Measurements from ENCODE around the gene STPG1. TPM values are rescaled to one million over a fixed set of nuclear protein-coding genes. Genes with fewer than 3 reads are reported as not detected.
A peak's percentile ranks its signal among the peaks of the same experiment; 100 is the strongest.

The STPG1 gene
- total RNA-seq, 1 donor from 2014 or later = 4.9 TPM

- no peaks in the 10 kb centered on the region for H3K36me3 Mint-ChIP-seq (ENCODE audit: low read depth)
- no peaks in the 10 kb centered on the region for H3K4me1 Mint-ChIP-seq (ENCODE audit: low read depth)
- DNase-seq (ENCODE audit: low spot score) = no peak
- intact Hi-C loops (cut with micrococcal nuclease) = no loop called here
- no peak overlapping the region for H3K27ac Mint-ChIP-seq
- H3K27me3 Mint-ChIP-seq (ENCODE audit: low read depth) = peaks cover 37% of the 10 kb centered on the region
- no peaks in the 10 kb centered on the region for H3K9me3 Mint-ChIP-seq
- H3K4me3 Mint-ChIP-seq (ENCODE audit: low read depth) = no peak overlapping the region
Measured at GRCh38 chr1:24337455-24337854, 76.1 kb downstream of the STPG1 start.

- H3K27me3 Mint-ChIP-seq (ENCODE audit: low read depth) = peaks cover 47% of the 10 kb centered on the region
- no peaks in the 10 kb centered on the region for H3K4me1 Mint-ChIP-seq (ENCODE audit: low read depth)
- DNase-seq (ENCODE audit: low spot score) = no peak
- no peak overlapping the region for H3K4me3 Mint-ChIP-seq (ENCODE audit: low read depth)
- intact Hi-C loops (cut with micrococcal nuclease) = no loop called here
- no peaks in the 10 kb centered on the region for H3K9me3 Mint-ChIP-seq
- no peak overlapping the region for H3K27ac Mint-ChIP-seq
- no peaks in the 10 kb centered on the region for H3K36me3 Mint-ChIP-seq (ENCODE audit: low read depth)
Measured at GRCh38 chr1:24336075-24336474, 77.5 kb downstream of the STPG1 start.

GRCh38 chr1:24331961-24332673 is 81.5 kb downstream of the STPG1 start:
- Mint-ChIP-seq H3K36me3 (ENCODE audit: low read depth) (no peaks in the 10 kb centered on the region), H3K4me3 (ENCODE audit: low read depth) (no peak overlapping the region), H3K27me3 (ENCODE audit: low read depth) (peaks cover 69% of the 10 kb centered on the region), H3K4me1 (ENCODE audit: low read depth) (no peaks in the 10 kb centered on the region), H3K9me3 (no peaks in the 10 kb centered on the region), H3K27ac (no peak overlapping the region)
- no peak for DNase-seq (ENCODE audit: low spot score)
- intact Hi-C loops (cut with micrococcal nuclease) = no loop called here

- H3K27me3 Mint-ChIP-seq (ENCODE audit: low read depth) = peaks cover 86% of the 10 kb centered on the region
- no peaks in the 10 kb centered on the region for H3K36me3 Mint-ChIP-seq (ENCODE audit: low read depth)
- no peaks in the 10 kb centered on the region for H3K4me1 Mint-ChIP-seq (ENCODE audit: low read depth)
- intact Hi-C loops (cut with micrococcal nuclease) = no loop called here
- no peaks in the 10 kb centered on the region for H3K9me3 Mint-ChIP-seq
- no peak for DNase-seq (ENCODE audit: low spot score)
- H3K27ac Mint-ChIP-seq = no peak overlapping the region
- H3K4me3 Mint-ChIP-seq (ENCODE audit: low read depth) = no peak overlapping the region
Measured at GRCh38 chr1:24329797-24330543, 83.6 kb downstream of the STPG1 start.

GRCh38 chr1:24329331-24329730 is 84.3 kb downstream of the STPG1 start:
- intact Hi-C loops (cut with micrococcal nuclease) = no loop called here
- H3K9me3 Mint-ChIP-seq = no peaks in the 10 kb centered on the region
- H3K4me1 Mint-ChIP-seq (ENCODE audit: low read depth) = no peaks in the 10 kb centered on the region
- peaks cover 88% of the 10 kb centered on the region for H3K27me3 Mint-ChIP-seq (ENCODE audit: low read depth)
- DNase-seq (ENCODE audit: low spot score) = no peak
- no peak overlapping the region for H3K27ac Mint-ChIP-seq
- H3K36me3 Mint-ChIP-seq (ENCODE audit: low read depth) = no peaks in the 10 kb centered on the region
- no peak overlapping the region for H3K4me3 Mint-ChIP-seq (ENCODE audit: low read depth)

- Mint-ChIP-seq H3K4me1 (ENCODE audit: low read depth) (peaks cover under 1% of the 10 kb centered on the region), H3K36me3 (ENCODE audit: low read depth) (no peaks in the 10 kb centered on the region), H3K4me3 (ENCODE audit: low read depth) (no peak overlapping the region), H3K27me3 (ENCODE audit: low read depth) (peaks cover 86% of the 10 kb centered on the region), H3K9me3 (no peaks in the 10 kb centered on the region), H3K27ac (no peak overlapping the region)
- no peak for DNase-seq (ENCODE audit: low spot score)
- intact Hi-C loops (cut with micrococcal nuclease) = no loop called here
Measured at GRCh38 chr1:24327891-24328290, 85.7 kb downstream of the STPG1 start.

- Mint-ChIP-seq H3K36me3 (ENCODE audit: low read depth) (no peaks in the 10 kb centered on the region), H3K27ac (no peak overlapping the region), H3K27me3 (ENCODE audit: low read depth) (peaks cover 86% of the 10 kb centered on the region), H3K4me3 (ENCODE audit: low read depth) (no peak overlapping the region), H3K9me3 (no peaks in the 10 kb centered on the region), H3K4me1 (ENCODE audit: low read depth) (peaks cover 3% of the 10 kb centered on the region)
- no peak for DNase-seq (ENCODE audit: low spot score)
- intact Hi-C loops (cut with micrococcal nuclease) = no loop called here
Measured at GRCh38 chr1:24327486-24327885, 86.1 kb downstream of the STPG1 start.

GRCh38 chr1:24325587-24326449 is 87.8 kb downstream of the STPG1 start:
- intact Hi-C loops (cut with micrococcal nuclease) = no loop called here
- DNase-seq (ENCODE audit: low spot score) = no peak
- Mint-ChIP-seq H3K27me3 (ENCODE audit: low read depth) (peaks cover 81% of the 10 kb centered on the region), H3K27ac (no peak overlapping the region), H3K36me3 (ENCODE audit: low read depth) (no peaks in the 10 kb centered on the region), H3K9me3 (no peaks in the 10 kb centered on the region), H3K4me3 (ENCODE audit: low read depth) (no peak overlapping the region), H3K4me1 (ENCODE audit: low read depth) (peaks cover 13% of the 10 kb centered on the region)

- no peak overlapping the region for H3K4me3 Mint-ChIP-seq (ENCODE audit: low read depth)
- peaks cover 21% of the 10 kb centered on the region for H3K4me1 Mint-ChIP-seq (ENCODE audit: low read depth)
- no peaks in the 10 kb centered on the region for H3K9me3 Mint-ChIP-seq
- DNase-seq (ENCODE audit: low spot score) = no peak
- H3K27ac Mint-ChIP-seq = no peak overlapping the region
- peaks cover 83% of the 10 kb centered on the region for H3K27me3 Mint-ChIP-seq (ENCODE audit: low read depth)
- no peaks in the 10 kb centered on the region for H3K36me3 Mint-ChIP-seq (ENCODE audit: low read depth)
- intact Hi-C loops (cut with micrococcal nuclease) = loop anchor here (5.0 kb wide), 1 partner anchor 123 kb away; no protein-coding TSS in a partner anchor
Measured at GRCh38 chr1:24324903-24325302, 88.7 kb downstream of the STPG1 start.

GRCh38 chr1:24323281-24323680 is 90.3 kb downstream of the STPG1 start:
- H3K36me3 Mint-ChIP-seq (ENCODE audit: low read depth) = no peaks in the 10 kb centered on the region
- H3K27ac Mint-ChIP-seq = no peak overlapping the region
- H3K4me3 Mint-ChIP-seq (ENCODE audit: low read depth) = no peak overlapping the region
- H3K27me3 Mint-ChIP-seq (ENCODE audit: low read depth) = peaks cover 86% of the 10 kb centered on the region
- DNase-seq (ENCODE audit: low spot score) = no peak
- H3K4me1 Mint-ChIP-seq (ENCODE audit: low read depth) = peaks cover 26% of the 10 kb centered on the region
- no peaks in the 10 kb centered on the region for H3K9me3 Mint-ChIP-seq
- intact Hi-C loops (cut with micrococcal nuclease) = loop anchor here (2.0 to 5.0 kb wide), 3 partner anchors 28 to 320 kb away; partner anchors contain the start of gene SRRM1

GRCh38 chr1:24322470-24323177 is 91.0 kb downstream of the STPG1 start:
- Mint-ChIP-seq H3K27ac (peak overlapping the region; percentile 43), H3K4me3 (ENCODE audit: low read depth) (peak overlapping the region; percentile 67), H3K27me3 (ENCODE audit: low read depth) (peaks cover 86% of the 10 kb centered on the region), H3K36me3 (ENCODE audit: low read depth) (no peaks in the 10 kb centered on the region), H3K4me1 (ENCODE audit: low read depth) (peaks cover 26% of the 10 kb centered on the region), H3K9me3 (no peaks in the 10 kb centered on the region)
- intact Hi-C loops (cut with micrococcal nuclease) = loop anchor here (1.0 to 5.0 kb wide), 4 partner anchors 28 to 320 kb away; partner anchors contain the start of gene SRRM1
- DNase-seq (ENCODE audit: low spot score) = no peak

Data from activated T-helper 2 cell treated with anti-CD3 and anti-CD28 coated beads, Interferon-gamma antibody, Interleukin-2, Interleukin-4, amounts not matched to agents 10 μg/mL and 5 μg/mL and 100 μg/mL, durations not matched to agents 14 hours and 24 hours and 36 hours (primary cell).